Fibroblast of lung (primary cell): Measurements from ENCODE around the gene SBNO2.

Source experiments
- CTCF ChIP-seq, 2 donors: IDR thresholded peaks in 1 of 2; conservative IDR thresholded peaks in 1 of 2; 1 replicate in 1 of 2; 2 replicates in 1 of 2; pipeline ENCODE4 v1.5.1; 2011 to 2012; ENCODE audit warnings: low read length in 2 of 2, control low read depth in 1 of 2, inconsistent platforms in 1 of 2, low read depth in 1 of 2, mild to moderate bottlenecking in 1 of 2
- EZH2 ChIP-seq: IDR thresholded peaks from 2 replicates; pipeline ENCODE4 v1.5.1; 2012; ENCODE audit warnings: low read length, control low read depth, mild to moderate bottlenecking; ENCODE audit errors: missing control alignments

GRCh38 chr19:1126984-1127760 lies 46.9 kb downstream of the SBNO2 start:
- no peak for TF ChIP-seq CTCF (conservative IDR thresholded peaks at IDR 0.05 in 1 of 2, IDR thresholded peaks at IDR 0.05 in 1 of 2; ENCODE audit: low read depth in 1 of 2, low read length in 2 of 2)
- no peak for TF ChIP-seq EZH2
